OCI-LY3 (cell line): ENCODE measurements around the gene STRA6.

Source experiments
- CTCF ChIP-seq: fragments of 200-600, 300-600 bp; sonication (generic); IDR thresholded peaks from 2 replicates; pipeline ENCODE4 v1.5.1; 2014; ENCODE audit warnings: antibody characterized with exemption, low read length, low read depth
- EZH2phosphoT487 ChIP-seq: fragments of 200-600 bp; shearing (Covaris generic); IDR thresholded peaks from 2 replicates; pipeline ENCODE4 v1.6.1; 2018; ENCODE audit warnings: antibody characterized with exemption, mixed run types, low read depth

- TF ChIP-seq EZH2phosphoT487 (no peak), CTCF (no peak)
Observed at GRCh38 chr15:74200412-74200815, 2.2 kb downstream of the STRA6 start.
